K562 (cell line): ENCODE results near the gene FBXW9. TPM values are rescaled to one million over a fixed set of nuclear protein-coding genes. Genes with fewer than 3 reads are reported as not detected.
A peak's percentile ranks its signal among the peaks of the same experiment; 100 is the strongest.

ENCODE experiments used
- ATAC-seq: fragments of 200-7000 bp; cut with Tn5 transposase; 3 replicates; pipeline ENCODE4 v1.9.1; 2020; ENCODE audit warnings: moderate library complexity
- BruUV-seq: library from RNA; stranded (reverse); fragments of 400-500 nt; replicated peaks from 2 replicates; lab custom pipeline; 2021; lab: Mats Ljungman, UMichigan
- CTCF ChIA-PET: fragments of 300-600 bp; formaldehyde crosslinking; extraction: SDS; loops from one replicate; lab custom pipeline; 2021; ENCODE audit warnings: low intra/inter-chr PET ratio; lab: Yijun Ruan, JAX
- POLR2A ChIA-PET: fragments of 300-600, 350-650 bp; sonication (Branson Sonifier 250); formaldehyde crosslinking; extraction: SDS; loops from one replicate; lab custom pipeline; 2021; ENCODE audit warnings: antibody characterized with exemption, inconsistent platforms; lab: Yijun Ruan, JAX
- DNase-seq, 4 experiments: peaks; one replicate each; pipeline versions ENCODE4 v3.0.0 to v3.0.0-alpha.2; 2011 to 2018; ENCODE audit warnings: low spot score in 3 of 4, mixed read lengths in 3 of 4; ENCODE audit errors: extremely low read depth in 1 of 4
- FAIRE-seq: peaks from 2 replicates; lab custom pipeline; 2011; peaks lifted over from hg19 to GRCh38; lab: Jason Lieb, UNC
- H2AFZ ChIP-seq: 2 replicates; pipeline ENCODE4 v1.6.0; 2011; ENCODE audit warnings: low read depth, low read length, control low read depth, inconsistent platforms
- H3K27ac ChIP-seq: fragments of 200-600 bp; 3 replicates; pipeline ENCODE4 v1.8.0; 2011; ENCODE audit warnings: low read depth, mild to moderate bottlenecking, control low read depth, inconsistent platforms, low read length, moderate library complexity, mixed read lengths; ENCODE audit errors: extremely low read depth
- H3K27me3 ChIP-seq, 2 experiments: fragments of 300-600 bp in 1 of 2; 2 replicates in 1 of 2; 3 replicates in 1 of 2; pipeline versions ENCODE4 v1.6.0 to v1.8.0; 2011; ENCODE audit warnings: inconsistent platforms in 2 of 2, low read length in 2 of 2, mild to moderate bottlenecking in 1 of 2, mixed read lengths in 1 of 2, moderate library complexity in 1 of 2; ENCODE audit not compliant: control insufficient read depth in 2 of 2, insufficient read depth in 2 of 2
- H3K36me3 ChIP-seq: fragments of 300-600 bp; 3 replicates; pipeline ENCODE4 v1.8.0; 2011; ENCODE audit warnings: mild to moderate bottlenecking, low read length, inconsistent platforms; ENCODE audit not compliant: control insufficient read depth, insufficient read depth
- H3K4me1 ChIP-seq, 2 experiments: fragments of 200-600 bp in 1 of 2; replicated peaks in 1 of 2; 2 replicates in 1 of 2; 3 replicates in 1 of 2; pipeline versions ENCODE4 v1.5.1 to v1.8.0; 2011; ENCODE audit warnings: inconsistent platforms in 2 of 2, low read length in 2 of 2, mild to moderate bottlenecking in 1 of 2, mixed read lengths in 1 of 2, moderate library complexity in 1 of 2; ENCODE audit not compliant: control insufficient read depth in 2 of 2, insufficient read depth in 2 of 2
- H3K4me2 ChIP-seq: 2 replicates; pipeline ENCODE4 v1.6.1; 2011; ENCODE audit warnings: low read length, control low read depth, inconsistent platforms, mixed read lengths; ENCODE audit not compliant: insufficient read depth
- H3K4me3 ChIP-seq: fragments of 200-600 bp; sonication (generic), shearing (Covaris generic); 2 replicates; pipeline ENCODE4 v1.5.1; 2016; ENCODE audit warnings: control low read depth, inconsistent platforms
- H3K79me2 ChIP-seq: fragments of 200-600 bp; 3 replicates; pipeline ENCODE4 v1.8.0; 2011; ENCODE audit warnings: low read length, inconsistent platforms; ENCODE audit not compliant: control insufficient read depth, insufficient read depth
- H3K9ac ChIP-seq, 2 experiments: 2 replicates each; pipeline versions ENCODE4 v1.6.0 to v1.6.1; 2011; ENCODE audit warnings: low read depth in 2 of 2, low read length in 2 of 2, control low read depth in 1 of 2, inconsistent platforms in 1 of 2, mild to moderate bottlenecking in 1 of 2, mixed read lengths in 1 of 2; ENCODE audit not compliant: insufficient read depth in 1 of 2
- H3K9me1 ChIP-seq: one replicate; pipeline ENCODE4 v1.6.0; 2011; ENCODE audit warnings: inconsistent platforms, mild to moderate bottlenecking, low read length, moderate library complexity; ENCODE audit not compliant: control insufficient read depth, insufficient read depth
- H3K9me3 ChIP-seq: replicated peaks from 2 replicates; pipeline ENCODE4 v1.5.1; 2011; ENCODE audit warnings: low read depth, low read length, inconsistent platforms; ENCODE audit not compliant: control insufficient read depth, insufficient read depth
- H4K20me1 ChIP-seq: replicated peaks from 2 replicates; pipeline ENCODE4 v1.6.1; 2011; ENCODE audit warnings: low read length, inconsistent platforms, mixed read lengths; ENCODE audit not compliant: control insufficient read depth, insufficient read depth
- ARID1B ChIP-seq: fragments of 450-650 bp; IDR thresholded peaks from 2 replicates; pipeline ENCODE4 v1.6.1; 2016; ENCODE audit warnings: antibody characterized with exemption, mild to moderate bottlenecking, inconsistent platforms
- C11orf30 ChIP-seq: fragments of 450-650 bp; IDR thresholded peaks from 2 replicates; pipeline ENCODE4 v1.6.1; 2016; ENCODE audit warnings: low read depth, mild to moderate bottlenecking
- CBFA2T3 ChIP-seq: fragments of 450-650 bp; IDR thresholded peaks from 2 replicates; pipeline ENCODE4 v1.6.1; 2017
- CTCF ChIP-seq, 3 experiments: IDR thresholded peaks in 2 of 3; conservative IDR thresholded peaks in 1 of 3; 2 replicates each; pipeline ENCODE4 v1.5.1; 2011 to 2012; ENCODE audit warnings: low read length in 3 of 3, mild to moderate bottlenecking in 3 of 3, control low read depth in 2 of 3, improper control_type of control experiment in 1 of 3, inconsistent platforms in 1 of 3, low read depth in 1 of 3, mixed read lengths in 1 of 3, moderate library complexity in 1 of 3; ENCODE audit not compliant: insufficient read depth in 2 of 3
- DPF2 ChIP-seq: fragments of 450-650 bp; IDR thresholded peaks from 2 replicates; pipeline ENCODE4 v1.6.1; 2016
- ELK3 ChIP-seq: fragments of 450-650 bp; formaldehyde crosslinking; IDR thresholded peaks from 2 replicates; pipeline ENCODE4 v1.4.0; 2020; ENCODE audit warnings: mild to moderate bottlenecking
- KDM5B ChIP-seq: fragments of 200-600 bp; sonication (generic); IDR thresholded peaks from 2 replicates; pipeline ENCODE4 v1.6.1; 2012; ENCODE audit warnings: low read depth, mild to moderate bottlenecking, moderate library complexity, low read length, control low read depth, inconsistent platforms; ENCODE audit not compliant: insufficient replicate concordance
- MAFF ChIP-seq: IDR thresholded peaks from 2 replicates; pipeline ENCODE4 v1.6.1; 2012; ENCODE audit warnings: low read length, improper control_type of control experiment
- MAFK ChIP-seq: IDR thresholded peaks from 2 replicates; pipeline ENCODE4 v1.6.1; 2011; ENCODE audit warnings: low read length, improper control_type of control experiment
- NFE2 ChIP-seq: IDR thresholded peaks from 2 replicates; pipeline ENCODE4 v1.6.1; 2014; ENCODE audit warnings: antibody characterized with exemption, low read depth
- TAL1 ChIP-seq: fragments of 450-650 bp; IDR thresholded peaks from 2 replicates; pipeline ENCODE4 v1.6.1; 2016; ENCODE audit warnings: mild to moderate bottlenecking
- VEZF1 ChIP-seq: fragments of 200-800 bp; sonication (Bioruptor generic); IDR thresholded peaks from 2 replicates; pipeline ENCODE4 v1.6.1; 2017; ENCODE audit warnings: missing genetic modification characterization, missing compliant biosample characterization
- ZKSCAN1 ChIP-seq: fragments of 150-350 bp; IDR thresholded peaks from 2 replicates; pipeline ENCODE4 v1.6.1; 2016; ENCODE audit warnings: low read depth, low read length
- ZNF316 ChIP-seq: fragments of 450-650 bp; IDR thresholded peaks from 2 replicates; pipeline ENCODE4 v1.6.1; 2016
- WGBS: fragments of 100-300 bp; shearing (Covaris generic); methylation state at CpG from one replicate; pipeline ENCODE4 v1.1.6; 2016; ENCODE audit warnings: low coverage, mixed read lengths; ENCODE audit not compliant: insufficient coverage; ENCODE audit errors: missing lambda C conversion rate; 5-methylcytosine and 5-hydroxymethylcytosine counted together
- in situ Hi-C: fragments of 300-500 bp; cut with MboI; formaldehyde crosslinking; loops from 4 replicates; pipeline ENCODE4 v1.15.0; 2018; ENCODE audit warnings: inconsistent platforms, mixed read lengths
- intact Hi-C: fragments of 100-400 bp; cut with micrococcal nuclease; formaldehyde crosslinking; loops from 2 replicates; pipeline ENCODE4 v1.14.2; 2022
- polyA plus RNA-seq, 8 experiments: library from polyadenylated mRNA; depleted of rRNA in 4 of 8; stranded (reverse) in 5 of 8; unstranded in 3 of 8; fragments of >200 nt; fragmentation: Nextera tagmentation in 2 of 8; fragmentation: Illumina TruSeq in 1 of 8; extraction: Ambion mirVana in 2 of 8; extraction: Trizol in 1 of 8; gene quantifications; 2 replicates each; pipeline versions ENCODE4 v1.2.1 to v1.2.3, GENCODE V29; 2011 to 2014; ENCODE audit warnings: inconsistent platforms in 1 of 8, missing spikeins in 1 of 8
- total RNA-seq, 7 experiments: library from RNA; depleted of rRNA in 6 of 7; stranded (reverse); fragments of >200 nt in 6 of 7; fragmentation: Illumina TruSeq in 2 of 7; extraction: Trizol in 2 of 7; gene quantifications; 2 replicates each; pipeline versions ENCODE4 v1.2.1 to v1.2.3, GENCODE V29; 2011 to 2021; ENCODE audit warnings: low replicate concordance in 1 of 7

FBXW9 gene
- total and polyA plus RNA-seq, 9 of the 15 experiments (the other 6 are each of a cell fraction or from before 2014, with no cell fraction given): 0.23 to 21.7 (median 6.2) TPM

DNA sequence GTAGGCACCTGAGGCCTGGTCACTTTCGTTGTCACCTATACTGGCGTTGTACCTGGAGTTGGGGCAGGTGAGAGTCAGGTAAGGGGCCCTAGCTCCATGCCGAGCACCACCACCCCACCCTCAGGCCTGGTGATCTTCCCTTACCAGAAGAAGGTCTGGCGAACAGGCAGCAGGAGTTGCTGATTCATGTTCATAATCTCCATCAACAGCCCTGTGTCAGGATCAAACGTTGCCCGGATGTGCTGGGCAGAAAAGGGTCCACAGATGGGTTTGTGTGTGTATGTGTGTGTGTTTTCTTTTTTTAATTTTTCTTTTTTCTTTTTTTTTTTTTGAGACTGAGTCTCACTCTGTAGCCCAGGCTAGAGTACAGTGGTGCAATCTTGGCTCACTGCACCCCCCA is 44.2 kb downstream of the FBXW9 start:
- TF ChIP-seq ELK3 (CRISPR knock-in tag): no peak
- TF ChIP-seq ZKSCAN1: no peak
- peak; percentile 64 for TF ChIP-seq NFE2
- no peak for TF ChIP-seq VEZF1 (CRISPR knock-in tag)
- no peak for TF ChIP-seq KDM5B
- peak; percentile 75 for TF ChIP-seq C11orf30
- TF ChIP-seq MAFK: 0 out of 2 replicates have a peak, but pooled peaks have one; percentile 4
- no peak for TF ChIP-seq CTCF (IDR thresholded peaks at IDR 0.05 in 2 of 3, conservative IDR thresholded peaks at IDR 0.05 in 1 of 3; ENCODE audit: insufficient read depth in 2 of 3, low read depth in 1 of 3, low read length in 3 of 3)
- TF ChIP-seq DPF2: peak; percentile 51; the same call in 1 of the 2 replicates
- peak; percentile 72 for TF ChIP-seq ZNF316
- peak; percentile 34; the same call in 1 of the 2 replicates for TF ChIP-seq ARID1B
- TF ChIP-seq TAL1: peak; percentile 31; the same call in 1 of the 2 replicates
- peak; percentile 48; the same call in 1 of the 2 replicates for TF ChIP-seq CBFA2T3
- peak; percentile 6; the same call in 1 of the 2 replicates for TF ChIP-seq MAFF
- peaks cover 14% of the 10 kb centered on the region; the same call in 2 of the 3 replicates for H3K36me3 ChIP-seq
- DNase-seq (peak in 2 of 4 experiments; percentile 22 to 24), FAIRE-seq (peak; percentile 81), ATAC-seq (no peak)
- ChIA-PET CTCF (no interaction called here), POLR2A (no interaction called here)
- no peaks in the 10 kb centered on the region for H3K9me3 ChIP-seq
- in situ Hi-C loops: no loop called here
- no peaks in the 10 kb centered on the region for H3K9me1 ChIP-seq
- no peak overlapping the region for H3K4me3 ChIP-seq
- 0 out of 4 replicates have a peak overlapping the region, but pooled peaks of 1 of the 2 experiments have one; percentile 8 for H3K9ac ChIP-seq
- peak overlapping the region; percentile 33; the same call in 1 of the 3 replicates for H3K27ac ChIP-seq
- H3K79me2 ChIP-seq: no peaks in the 10 kb centered on the region
- peaks cover 4 to 25% of the 10 kb centered on the region in 2 experiments; a peak in 4 of 5 replicates for H3K4me1 ChIP-seq
- H3K4me2 ChIP-seq: no peak overlapping the region
- H4K20me1 ChIP-seq: no peaks in the 10 kb centered on the region
- BruUV-seq: no TSS peak
- WGBS: 28% methylated on average over 6 of the region's 6 CpGs
- intact Hi-C loops: no loop called here
- H2AFZ ChIP-seq: no peak overlapping the region
- H3K27me3 ChIP-seq: no peaks in the 10 kb centered on the region
